NK-92 (cell line): ENCODE measurements around the gene REEP3.
"Not testable (repeated sequence)": the region's sequence is repeated elsewhere in the genome, so short reads cannot be mapped to it uniquely, and the experiment has no call there.

ENCODE experiments used
- DNase-seq: peaks from one replicate; lab custom pipeline; 2025; ENCODE audit not compliant: unreplicated experiment; lab: John Stamatoyannopoulos, UW

REEP3 gene

DNA sequence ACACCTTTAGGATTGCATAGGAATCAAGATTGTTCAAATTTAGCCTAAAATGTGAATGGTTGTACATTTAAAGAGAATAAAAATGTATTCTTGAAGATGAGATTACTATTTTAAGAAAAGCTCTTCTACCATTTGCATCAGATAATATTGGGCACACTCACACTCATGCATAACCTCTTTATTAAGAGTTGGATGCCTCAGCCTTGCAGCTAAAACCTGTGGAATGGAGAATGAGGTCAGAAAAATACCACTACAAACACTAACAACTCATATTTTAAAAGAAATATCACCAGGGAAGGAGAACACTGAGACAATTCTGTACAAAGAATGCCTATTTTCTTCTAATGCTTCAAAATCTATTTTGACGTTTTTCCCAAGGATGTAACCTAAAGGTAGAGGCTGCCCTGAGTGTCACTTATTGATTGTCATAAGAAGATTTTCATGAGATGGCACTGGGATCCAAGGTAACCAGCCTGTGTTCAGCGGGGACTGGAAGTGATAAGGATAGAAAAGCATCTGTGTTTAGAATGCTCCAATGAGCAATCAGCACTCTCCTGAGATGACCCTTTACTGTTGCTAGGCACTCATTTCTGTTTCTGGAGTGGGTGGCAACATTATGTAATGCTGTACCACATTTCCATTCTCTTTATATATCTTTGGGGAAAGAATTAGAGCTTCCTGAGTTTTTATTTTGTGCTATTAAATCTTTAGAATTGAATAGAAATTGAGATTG, 26.6 kb downstream of the REEP3 start:
- DNase-seq: no peak

DNA sequence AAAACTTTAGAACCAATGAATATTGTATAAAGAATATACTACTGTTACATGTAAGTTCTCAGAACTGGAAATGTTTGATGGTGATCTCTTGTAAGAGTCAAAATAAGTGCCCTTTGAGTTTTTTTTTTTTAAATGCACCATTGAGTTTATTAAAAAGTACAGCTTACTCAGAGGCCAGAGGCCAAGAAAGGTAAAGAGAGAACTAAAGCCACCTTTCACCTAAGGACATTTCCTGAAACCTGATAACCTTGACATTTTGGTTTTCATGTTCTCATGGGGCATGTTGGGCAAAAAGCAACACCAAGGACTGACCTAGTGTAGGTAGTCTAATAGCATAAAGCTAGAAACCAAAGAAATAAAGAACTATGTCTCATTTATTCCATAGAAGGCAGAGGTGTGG, 27.7 kb downstream of the REEP3 start:
- no peak for DNase-seq

DNA sequence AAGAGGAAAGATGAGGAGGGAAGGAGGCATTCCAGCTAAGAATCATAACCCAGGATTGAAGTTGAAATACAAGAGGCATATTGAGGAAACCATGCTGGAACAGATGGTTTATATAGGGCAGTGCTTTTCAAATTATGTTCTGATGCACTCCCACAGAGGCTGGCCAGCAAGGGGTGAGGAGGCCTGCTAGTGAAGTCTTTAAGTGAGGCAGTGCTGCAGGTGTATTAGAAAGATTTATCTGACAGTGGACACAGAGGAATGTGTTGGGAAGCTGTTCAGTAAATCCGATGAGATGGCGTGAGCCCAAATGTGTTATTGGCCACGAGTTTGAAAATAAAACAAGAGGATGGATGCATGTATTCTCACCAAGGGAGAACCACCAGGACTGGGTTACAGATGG, 28.6 kb downstream of the REEP3 start:
- DNase-seq: no peak

GRCh38 chr10:63553031-63553430, 31.8 kb downstream of the REEP3 start:
- DNase-seq: no peak

DNA sequence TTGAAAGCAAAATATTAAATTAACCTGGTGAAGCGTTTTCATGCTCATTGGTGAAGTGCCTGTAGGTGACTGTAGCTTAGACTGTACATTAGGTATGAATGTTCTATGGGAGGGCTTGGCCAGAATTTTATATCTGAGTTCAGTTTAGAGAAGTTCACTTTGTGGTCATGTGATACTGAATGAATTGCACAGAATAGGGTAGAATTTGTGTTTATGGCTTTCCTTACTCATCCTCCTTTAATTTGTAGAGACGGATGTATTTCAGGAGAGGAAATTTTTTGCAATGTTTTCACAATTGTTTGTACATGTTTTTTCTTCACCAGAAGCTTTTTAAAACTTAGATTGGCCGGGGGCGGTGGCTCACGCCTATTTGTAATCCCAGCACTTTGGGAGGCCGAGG, 32.3 kb downstream of the REEP3 start:
- no peak for DNase-seq

GRCh38 chr10:63554657-63555056, 33.5 kb downstream of the REEP3 start:
- DNase-seq: no peak

DNA sequence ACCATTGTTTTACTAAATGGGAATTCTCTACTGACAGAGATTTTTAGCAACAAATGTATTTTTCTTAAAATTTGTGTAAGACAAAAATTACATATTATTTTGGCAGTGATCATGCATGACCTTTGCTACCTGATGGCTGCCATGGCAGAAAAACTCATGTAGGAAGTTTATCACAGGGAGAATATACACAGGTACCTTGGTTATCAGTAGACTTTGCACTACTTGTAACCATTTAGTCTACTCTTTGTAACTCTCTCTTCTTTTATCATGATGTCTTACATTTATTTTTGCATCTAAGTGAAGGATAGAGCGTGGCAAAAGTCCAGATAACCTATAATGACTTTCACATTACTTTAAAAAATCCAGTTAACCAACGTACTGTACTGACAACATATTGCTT, 34.1 kb downstream of the REEP3 start:
- DNase-seq: no peak

GRCh38 chr10:63558132-63558784, 37.1 kb downstream of the REEP3 start:
- no peak for DNase-seq

DNA sequence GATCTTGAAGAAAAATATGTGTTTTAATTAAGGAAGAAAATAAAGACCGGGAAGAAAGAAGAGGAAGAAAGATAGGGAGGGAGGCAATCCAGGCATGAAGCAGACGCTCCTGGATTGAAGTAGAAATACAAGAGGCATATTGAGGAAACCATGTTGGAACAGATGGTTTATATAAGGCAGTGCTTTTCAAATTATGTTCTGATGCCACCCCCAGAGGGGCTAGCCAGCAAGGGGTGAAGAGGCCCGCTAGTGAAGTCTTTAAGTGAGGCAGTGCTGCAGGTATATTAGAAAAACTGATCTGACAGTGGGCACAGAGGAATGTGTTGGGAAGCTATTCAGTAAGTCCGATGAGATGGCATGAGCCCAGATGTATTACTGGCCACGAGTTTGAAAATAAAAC, 40.1 kb downstream of the REEP3 start:
- DNase-seq: no peak

DNA sequence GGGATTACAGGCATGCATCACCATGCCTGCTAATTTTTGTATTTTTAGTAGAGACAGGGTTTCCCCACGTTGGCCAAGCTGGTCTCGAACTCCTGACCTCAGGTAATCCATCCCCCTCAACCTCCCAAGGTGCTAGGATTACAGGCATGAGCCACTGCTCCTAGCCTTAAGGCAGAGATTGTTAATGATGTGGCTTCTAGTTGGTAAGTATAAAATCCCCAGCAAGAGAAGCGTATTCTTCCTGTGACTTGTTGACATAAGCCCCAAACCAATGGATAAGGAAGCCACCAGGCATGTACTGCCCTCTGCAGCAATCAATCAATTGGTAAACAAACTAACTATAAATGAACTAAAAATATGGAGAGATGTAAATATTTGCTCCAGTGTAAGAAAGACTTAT, 41.2 kb downstream of the REEP3 start:
- no peak for DNase-seq

DNA sequence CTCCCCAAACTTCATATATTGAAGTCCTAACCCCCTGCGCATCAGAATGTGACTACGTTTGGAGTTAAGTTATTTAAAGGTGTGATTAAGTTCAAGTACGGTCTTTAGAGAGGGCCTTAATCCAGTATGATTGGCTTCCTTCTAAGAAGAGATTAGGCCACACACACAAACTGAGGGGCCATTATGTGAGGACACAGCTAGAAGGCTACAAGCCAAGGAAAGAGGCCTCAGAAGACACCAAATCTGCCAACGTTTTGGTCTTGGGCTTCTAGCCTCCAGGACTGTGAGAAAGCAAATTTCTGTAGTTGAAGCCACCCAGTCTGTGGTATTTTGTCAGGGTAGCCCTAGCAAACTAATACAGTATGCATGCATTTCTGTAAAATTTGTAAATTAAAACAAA, 41.7 kb downstream of the REEP3 start:
- no peak for DNase-seq

DNA sequence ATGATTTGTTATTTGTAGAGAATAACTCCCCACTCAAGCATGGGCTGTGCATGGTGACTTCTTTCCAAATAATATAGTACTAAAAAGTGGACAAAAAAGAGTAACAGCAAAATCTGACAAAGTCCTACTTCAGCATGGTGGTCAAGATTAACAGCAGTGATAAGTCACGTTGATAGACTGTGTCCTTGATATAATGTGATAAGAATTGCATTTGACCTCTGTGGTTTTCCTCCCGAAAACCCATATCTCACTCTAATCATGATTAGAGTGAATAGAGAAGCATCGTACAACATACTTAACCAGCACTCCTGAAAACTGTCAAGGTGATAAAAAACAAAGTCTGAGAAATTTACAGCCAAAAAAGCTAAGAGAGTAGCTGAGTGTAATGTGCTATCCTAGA, 42.4 kb downstream of the REEP3 start:
- no peak for DNase-seq

DNA sequence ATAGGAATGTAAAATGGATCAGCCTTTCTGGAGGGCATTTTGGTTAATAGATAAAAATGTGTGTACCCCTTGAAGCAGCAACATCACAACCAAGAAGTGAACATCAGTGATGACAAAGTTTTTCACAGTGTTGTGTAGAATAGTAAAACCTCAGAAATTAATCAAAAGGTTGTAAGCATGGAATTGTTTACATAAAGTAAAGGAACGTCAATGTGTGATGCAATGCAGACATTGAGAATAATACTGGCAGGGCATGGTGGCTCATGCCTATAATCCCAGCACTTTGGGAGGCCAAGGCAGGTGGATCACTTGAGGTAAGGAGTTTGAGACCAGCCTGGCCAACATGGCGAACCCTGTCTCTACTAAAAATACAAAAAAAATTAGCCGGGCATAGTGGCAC, 43.5 kb downstream of the REEP3 start:
- not testable (repeated sequence) for DNase-seq

DNA sequence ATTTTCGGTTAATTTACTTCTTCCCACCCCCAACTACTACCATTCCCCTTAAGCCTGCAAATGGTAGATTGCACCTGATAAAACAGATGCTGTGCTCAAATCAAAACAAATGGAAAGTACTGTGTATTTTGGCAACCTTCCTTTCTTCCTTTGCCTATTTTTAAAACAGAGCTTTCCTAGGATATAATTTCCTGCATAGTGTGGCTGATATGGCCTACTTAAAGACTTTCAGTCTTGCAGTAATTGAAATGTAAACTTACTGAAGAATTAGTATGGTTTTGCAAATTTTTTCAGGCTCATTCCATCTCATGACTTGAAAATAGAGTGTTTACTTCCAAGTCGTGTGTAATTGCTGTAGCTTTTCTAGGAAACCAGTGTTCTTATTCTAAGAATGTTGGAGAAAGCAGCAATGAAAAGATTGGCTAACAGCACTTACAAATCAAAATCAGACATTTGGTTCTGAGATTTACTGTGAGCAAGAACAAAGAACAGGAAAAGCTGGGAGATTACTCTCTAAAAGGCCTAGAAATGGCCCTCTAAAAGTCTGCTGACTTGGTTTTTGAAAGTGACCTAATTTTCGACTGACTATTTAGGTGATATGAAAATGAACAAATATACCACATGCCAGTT, 52.0 kb downstream of the REEP3 start:
- DNase-seq: no peak

- no peak for DNase-seq
Measured at GRCh38 chr10:63574011-63574410, 52.8 kb downstream of the REEP3 start.

- DNase-seq: no peak
Measured at GRCh38 chr10:63576501-63576900, 55.3 kb downstream of the REEP3 start.

GRCh38 chr10:63578501-63578900, 57.3 kb downstream of the REEP3 start:
- DNase-seq: no peak

DNA sequence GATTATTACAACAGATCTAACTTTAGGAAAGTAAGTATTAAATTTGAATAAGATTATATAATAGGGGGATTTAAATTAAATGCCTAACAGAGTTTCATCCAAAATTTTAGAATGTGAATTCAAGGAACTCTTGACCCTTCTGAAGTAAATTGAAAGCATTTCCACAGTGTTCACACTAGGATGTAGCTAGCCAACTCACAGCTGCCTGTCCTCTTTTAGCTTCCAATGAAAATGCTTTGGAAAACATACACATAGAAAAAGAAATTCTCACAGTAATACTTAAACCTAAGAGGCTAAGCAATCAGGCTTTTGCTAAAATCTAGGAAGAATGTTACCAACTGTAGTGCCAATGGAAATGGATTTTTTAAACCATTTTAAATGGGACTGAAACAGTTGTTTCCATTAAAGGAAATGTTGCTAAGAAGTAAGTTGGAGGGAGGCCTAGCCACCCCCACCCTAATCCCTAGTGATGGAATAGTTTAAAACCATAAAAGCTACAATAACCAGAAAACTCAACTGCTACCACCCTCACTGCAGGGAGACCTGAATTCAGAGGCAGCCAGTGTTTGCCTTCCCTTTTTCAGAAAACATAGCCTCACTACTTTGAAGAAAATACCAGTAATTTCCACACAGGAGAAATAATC, 58.3 kb downstream of the REEP3 start:
- DNase-seq: no peak

- DNase-seq: no peak
Measured at GRCh38 chr10:63582690-63583089, 61.5 kb downstream of the REEP3 start.

GRCh38 chr10:63583397-63583796, 62.2 kb downstream of the REEP3 start:
- no peak for DNase-seq

GRCh38 chr10:63583909-63584724, 62.9 kb downstream of the REEP3 start:
- no peak for DNase-seq
